Neural cell (in vitro differentiated cells): ENCODE measurements around the gene CHCHD3.

Experiments
- CTCF ChIP-seq: fragments of 450-650 bp; IDR thresholded peaks from 2 replicates; pipeline ENCODE4 v1.5.1; 2014; ENCODE audit warnings: antibody characterized with exemption, mild to moderate bottlenecking, moderate library complexity; ENCODE audit not compliant: poor library complexity, severe bottlenecking
- EP300 ChIP-seq: fragments of 450-650 bp; conservative IDR thresholded peaks from 2 replicates; pipeline ENCODE4 v1.6.1; 2014; ENCODE audit warnings: antibody characterized with exemption, mild to moderate bottlenecking, moderate library complexity; ENCODE audit not compliant: poor library complexity, severe bottlenecking
- EZH2 ChIP-seq: fragments of 200-600, 300-800 bp; shearing (Covaris generic), sonication (generic); IDR thresholded peaks from 2 replicates; pipeline ENCODE4 v1.6.1; 2014; ENCODE audit warnings: antibody characterized with exemption, low read length, borderline replicate concordance, mild to moderate bottlenecking; ENCODE audit not compliant: insufficient read depth, poor library complexity, severe bottlenecking
- SMC3 ChIP-seq: fragments of 450-650 bp; conservative IDR thresholded peaks from 2 replicates; pipeline ENCODE4 v1.6.1; 2014; ENCODE audit warnings: antibody characterized with exemption, mild to moderate bottlenecking, moderate library complexity; ENCODE audit not compliant: poor library complexity

GRCh38 chr7:133015888-133016287 lies 66.0 kb downstream of the CHCHD3 start:
- TF ChIP-seq EP300 = no peak
- TF ChIP-seq CTCF = no peak
- TF ChIP-seq EZH2 = no peak
- TF ChIP-seq SMC3 = no peak
